HTR-8/SVneo (cell line): ENCODE measurements around the gene SUGCT.
"Not testable (repeated sequence)": the region's sequence is repeated elsewhere in the genome, so short reads cannot be mapped to it uniquely, and the experiment has no call there.

Source experiments
- DNase-seq: peaks from one replicate; pipeline ENCODE4 v3.0.0; 2011; ENCODE audit warnings: low spot score, mixed read lengths; ENCODE audit not compliant: insufficient read length
- FAIRE-seq: peaks from 2 replicates; lab custom pipeline; 2011; peaks lifted over from hg19 to GRCh38; lab: Jason Lieb, UNC

Gene SUGCT

DNA sequence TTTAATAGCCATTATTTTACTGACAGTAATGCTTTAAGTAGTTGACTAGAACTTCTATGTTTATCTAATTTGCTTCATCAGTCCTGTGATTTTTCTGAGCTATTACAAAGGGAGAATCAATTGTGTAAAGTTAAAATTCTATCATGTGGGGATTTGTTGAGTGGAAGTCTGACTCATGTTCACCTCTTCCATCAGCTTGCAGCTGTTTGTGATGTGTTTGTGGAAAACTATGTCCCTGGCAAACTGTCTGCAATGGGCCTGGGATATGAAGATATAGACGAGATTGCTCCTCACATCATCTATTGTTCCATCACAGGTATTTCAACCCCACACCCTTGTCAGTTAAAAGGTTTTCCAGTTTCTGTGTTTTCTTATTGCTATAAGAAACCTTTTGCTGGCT is 59.9 kb downstream of the SUGCT start:
- DNase-seq (no peak), FAIRE-seq (no peak)

GRCh38 chr7:40197527-40197926 is 62.7 kb downstream of the SUGCT start:
- no peak for DNase-seq
- FAIRE-seq, result no peak

GRCh38 chr7:40199076-40199802 is 64.4 kb downstream of the SUGCT start:
- FAIRE-seq (no peak), DNase-seq (peak; percentile 41)

DNA sequence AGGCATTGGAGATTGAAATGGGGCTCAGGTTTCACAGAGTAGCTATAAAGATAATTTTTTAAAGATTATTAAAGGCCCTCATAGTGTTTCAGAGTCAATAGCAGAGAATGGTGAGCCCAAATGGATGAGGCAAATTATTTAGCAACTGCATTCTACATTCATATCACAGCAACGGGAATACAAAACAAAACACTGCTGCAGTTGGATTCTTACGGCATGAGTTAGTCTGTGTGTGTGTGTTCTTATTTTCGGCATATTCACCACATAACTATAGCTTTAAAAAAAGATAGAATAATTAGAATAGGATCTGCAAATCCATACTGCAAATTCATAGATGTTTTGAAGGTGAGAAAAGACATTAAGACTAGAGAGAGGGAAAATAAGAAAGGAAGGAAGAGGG is 66.0 kb downstream of the SUGCT start:
- DNase-seq (no peak), FAIRE-seq (no peak)

GRCh38 chr7:40202851-40203250 is 68.0 kb downstream of the SUGCT start:
- no peak for DNase-seq
- no peak for FAIRE-seq

- FAIRE-seq, result no peak
- no peak for DNase-seq
Observed at GRCh38 chr7:40204581-40204980, 69.8 kb downstream of the SUGCT start.

DNA sequence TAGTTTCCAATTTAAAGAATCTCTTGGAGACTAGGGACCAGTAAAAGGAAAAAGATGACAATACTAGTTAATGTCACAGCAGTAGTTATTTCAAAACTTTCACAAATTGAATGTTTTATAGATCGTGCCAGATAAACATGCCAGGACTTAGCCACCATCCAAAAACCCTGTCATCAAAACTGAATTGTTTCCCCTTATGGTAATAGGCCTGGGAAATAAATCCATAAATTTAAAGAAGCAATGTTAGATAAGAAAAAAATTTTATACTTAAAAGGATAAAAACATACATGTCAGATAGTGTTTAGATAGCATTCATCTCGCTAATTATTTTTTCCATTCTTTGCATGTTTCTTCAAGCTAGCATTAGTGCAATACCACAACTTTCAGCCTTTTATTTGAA is 71.2 kb downstream of the SUGCT start:
- no peak for FAIRE-seq
- DNase-seq, result no peak

DNA sequence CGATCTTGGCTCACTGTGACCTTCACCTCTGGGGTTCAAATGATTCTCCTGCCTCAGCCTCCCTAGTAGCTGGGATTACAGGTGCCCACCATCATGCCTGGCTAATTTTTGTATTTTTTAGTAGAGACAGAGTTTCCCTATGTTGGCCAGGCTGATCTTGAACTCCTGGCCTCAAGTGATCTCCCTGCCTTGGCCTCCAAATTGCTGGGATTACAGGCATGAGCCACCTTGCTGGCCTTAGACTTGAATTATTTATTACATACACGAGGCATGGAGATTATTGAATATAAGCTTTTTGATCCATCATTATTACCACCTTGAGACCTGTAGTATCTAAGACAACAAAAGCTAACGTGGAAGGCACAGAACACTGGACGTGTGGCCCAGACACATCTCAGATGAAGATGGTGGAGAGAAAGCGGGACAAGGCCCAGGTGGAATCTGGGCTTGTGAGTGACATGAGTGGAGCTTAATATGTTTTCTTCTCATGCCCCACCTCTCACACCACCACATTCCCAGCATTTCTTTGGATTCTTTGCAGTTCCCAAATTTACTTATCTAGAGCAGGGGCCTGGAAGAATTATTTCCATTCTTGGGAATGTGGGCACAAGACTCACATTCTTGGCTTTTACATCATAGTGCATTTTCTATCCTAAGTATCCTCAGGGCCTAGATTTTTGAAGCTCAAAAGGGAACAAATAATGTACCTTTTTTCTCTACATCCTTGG is 76.6 kb downstream of the SUGCT start:
- DNase-seq, result no peak
- FAIRE-seq, result no peak

DNA sequence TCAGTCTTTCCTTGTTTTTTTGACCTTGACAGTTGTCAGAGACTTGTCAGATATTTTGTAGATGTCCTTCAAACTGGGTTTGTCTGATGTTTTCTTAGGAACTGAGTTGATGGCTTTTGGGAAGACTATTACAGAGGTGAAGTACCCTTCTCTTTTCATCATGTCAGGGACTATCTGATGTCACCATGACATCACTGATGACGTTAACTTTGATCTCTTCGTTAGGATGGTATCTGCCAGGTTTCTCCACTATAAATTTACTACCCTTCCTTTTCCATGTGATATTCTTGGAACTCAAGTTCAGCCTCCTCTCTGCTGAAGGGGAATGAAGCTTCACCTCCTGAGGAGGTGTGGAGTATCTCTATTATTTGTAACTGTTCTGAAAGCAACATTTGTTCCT is 78.5 kb downstream of the SUGCT start:
- DNase-seq (no peak), FAIRE-seq (no peak)

GRCh38 chr7:40213856-40214255 is 79.1 kb downstream of the SUGCT start:
- FAIRE-seq (no peak), DNase-seq (no peak)

- FAIRE-seq, DNase-seq: not testable (repeated sequence)
Observed at GRCh38 chr7:40218612-40219011, 83.8 kb downstream of the SUGCT start.

GRCh38 chr7:40219917-40220316 is 85.1 kb downstream of the SUGCT start:
- FAIRE-seq, result no peak
- DNase-seq, result peak; percentile 46

DNA sequence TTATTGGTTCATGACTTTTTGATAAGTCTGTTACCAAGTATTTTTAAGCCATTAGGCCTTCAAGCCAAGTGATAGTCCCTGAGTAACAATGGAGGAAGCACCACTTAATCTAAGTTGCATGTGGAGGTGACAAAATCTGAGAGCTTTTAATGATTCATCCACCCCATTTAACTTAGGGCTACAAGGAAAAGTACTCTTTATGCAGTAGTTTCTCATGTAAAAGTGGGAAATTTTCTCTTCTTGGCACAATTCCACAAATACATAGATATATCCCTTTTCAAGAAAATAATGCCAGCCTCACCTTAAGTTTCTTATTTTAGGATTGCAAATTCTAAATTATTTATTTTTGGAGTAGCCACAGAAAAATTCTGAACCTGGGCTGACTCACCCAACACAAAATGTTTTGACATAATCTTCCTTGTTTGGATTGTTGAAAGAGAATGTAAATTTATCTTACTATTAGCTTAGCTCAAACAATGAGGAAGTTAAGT is 85.7 kb downstream of the SUGCT start:
- DNase-seq (no peak), FAIRE-seq (no peak)

DNA sequence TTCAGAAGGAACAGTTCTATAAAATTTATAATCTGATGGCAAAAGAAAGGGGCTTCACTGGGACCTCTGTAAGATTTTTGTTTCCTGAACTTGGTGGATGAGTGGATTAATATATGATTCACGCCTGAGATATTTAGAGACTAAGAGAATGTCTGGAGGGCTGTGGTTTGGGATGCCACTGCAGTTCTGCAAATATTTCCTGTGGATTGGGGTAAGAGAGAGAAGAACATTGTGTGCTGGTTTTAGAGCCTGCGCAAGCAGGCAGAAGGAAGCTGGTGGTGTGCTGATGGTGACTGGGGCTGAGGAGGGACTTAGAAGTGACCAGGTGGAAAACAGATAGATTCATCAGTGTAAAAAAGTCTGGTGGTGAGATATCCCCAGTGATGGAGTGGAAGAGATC is 87.0 kb downstream of the SUGCT start:
- peak; percentile 76 for DNase-seq
- FAIRE-seq, result no peak

DNA sequence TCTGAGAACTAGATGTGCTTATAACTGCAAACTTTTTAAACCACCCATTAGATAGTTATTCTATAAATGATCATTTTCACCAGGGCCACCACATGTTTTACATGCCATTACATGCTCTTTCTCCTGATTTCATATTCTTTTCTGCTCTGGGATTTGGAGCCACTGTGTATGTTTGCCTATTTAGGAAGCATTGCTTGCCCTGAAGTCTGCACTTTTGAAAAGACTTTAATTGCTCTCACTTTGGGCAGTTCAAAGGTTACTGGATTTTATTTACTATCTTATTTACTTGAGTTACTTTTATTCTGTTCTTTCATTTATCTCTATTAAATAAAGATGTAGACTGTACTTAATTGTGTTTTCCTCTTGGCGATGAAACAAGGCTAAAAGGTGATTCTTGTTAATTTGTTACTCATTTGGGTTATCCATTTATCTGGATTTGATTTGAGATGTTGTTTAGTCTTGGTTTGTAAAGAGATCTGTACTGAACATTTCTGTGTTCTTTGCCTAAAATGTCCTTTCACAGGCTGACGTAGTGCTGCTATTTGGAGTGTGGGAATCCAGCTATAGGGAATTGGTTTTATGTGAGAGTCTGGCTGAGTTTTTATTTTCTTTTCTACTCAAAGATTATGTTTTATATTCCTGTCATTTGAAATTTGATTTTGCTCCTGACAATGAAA is 88.8 kb downstream of the SUGCT start:
- FAIRE-seq (no peak), DNase-seq (no peak)

GRCh38 chr7:40230101-40230500 is 95.3 kb downstream of the SUGCT start:
- DNase-seq, result no peak
- FAIRE-seq, result no peak

DNA sequence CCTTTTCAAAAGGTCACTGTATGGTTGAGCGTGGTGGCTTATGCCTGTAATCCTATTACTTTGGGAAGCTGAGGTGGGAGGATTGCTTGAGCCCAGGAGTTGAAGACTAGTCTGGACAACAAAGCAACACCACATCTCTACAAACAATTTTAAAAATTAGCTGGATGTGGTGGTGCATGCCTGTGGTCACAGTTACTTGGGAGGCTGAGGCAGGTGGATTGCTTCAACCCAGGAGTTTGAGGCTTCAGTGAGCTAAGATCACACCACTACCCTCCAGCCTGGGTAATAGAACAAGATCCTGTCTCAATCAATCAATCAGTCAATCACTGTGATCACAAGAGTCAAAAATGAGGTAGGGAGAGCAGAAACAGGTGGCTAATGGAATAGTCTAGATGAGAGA is 97.0 kb downstream of the SUGCT start:
- DNase-seq, result no peak
- FAIRE-seq, result no peak

DNA sequence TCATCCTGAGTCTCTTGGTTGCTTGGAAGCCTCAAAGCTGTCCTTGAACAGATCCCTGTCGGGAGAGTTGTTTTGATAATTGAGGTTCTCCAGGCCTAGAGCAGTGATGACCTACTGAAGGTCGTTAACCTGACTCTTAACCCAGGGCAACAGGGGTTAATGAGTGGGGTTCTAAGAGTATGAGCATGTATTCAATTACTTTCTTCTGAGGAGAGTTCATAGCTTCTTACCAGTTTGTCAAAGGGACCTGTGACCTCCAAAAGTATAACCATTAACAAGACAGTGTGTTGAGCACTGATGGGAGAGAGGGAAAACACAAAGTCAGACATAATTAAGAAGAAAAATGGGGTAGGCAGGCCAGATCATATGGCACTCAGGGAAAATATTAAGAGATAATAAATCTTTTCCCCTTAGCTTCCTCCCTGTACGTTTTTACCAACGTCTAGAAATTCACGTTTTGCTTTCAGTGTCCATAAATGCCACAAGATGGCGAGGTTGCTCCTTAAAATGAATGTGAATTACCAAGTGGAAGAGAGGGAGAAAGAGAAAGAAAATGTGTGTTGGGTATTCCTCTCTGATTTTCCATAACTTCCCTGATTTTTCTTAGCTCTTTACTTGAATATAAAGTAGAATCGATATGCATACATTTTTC is 97.6 kb downstream of the SUGCT start:
- peak; percentile 40 for FAIRE-seq
- peak; percentile 42 for DNase-seq

GRCh38 chr7:40234046-40234445 is 99.2 kb downstream of the SUGCT start:
- FAIRE-seq (no peak), DNase-seq (no peak)

DNA sequence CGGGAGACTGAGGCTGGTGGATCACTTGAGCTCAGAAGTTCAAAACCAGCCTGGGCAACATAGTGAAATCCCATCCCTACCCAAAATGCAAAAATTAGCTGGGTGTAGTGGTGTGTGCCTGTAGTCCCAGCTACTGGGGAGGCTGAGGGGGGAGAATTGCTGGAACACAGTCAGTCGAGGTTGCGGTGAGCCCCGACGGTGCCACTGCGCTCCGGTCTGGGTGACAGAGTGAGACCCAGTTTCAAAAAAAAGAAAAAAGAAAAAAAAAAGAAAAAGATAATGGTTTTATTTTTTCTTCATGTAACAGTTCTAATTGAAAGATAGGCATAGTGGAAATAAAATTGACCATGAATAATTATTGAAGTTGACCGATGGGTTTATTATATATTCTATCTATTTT is 99.9 kb downstream of the SUGCT start:
- DNase-seq, result no peak
- FAIRE-seq, result no peak

GRCh38 chr7:40237731-40238130 is 102.9 kb downstream of the SUGCT start:
- no peak for FAIRE-seq

More at GRCh38 chr7:40237731-40238130, 102.9 kb downstream of the SUGCT start:
- no peak for DNase-seq
